NCI-H1930 (cell line): ENCODE results near the gene MRM2.
"Not testable (repeated sequence)": the region's sequence is repeated elsewhere in the genome, so short reads cannot be mapped to it uniquely, and the experiment has no call there.

Source experiments
- DNase-seq, 2 experiments: peaks; one replicate each; lab custom pipeline; 2025; lab: John Stamatoyannopoulos, UW

Gene MRM2

DNA sequence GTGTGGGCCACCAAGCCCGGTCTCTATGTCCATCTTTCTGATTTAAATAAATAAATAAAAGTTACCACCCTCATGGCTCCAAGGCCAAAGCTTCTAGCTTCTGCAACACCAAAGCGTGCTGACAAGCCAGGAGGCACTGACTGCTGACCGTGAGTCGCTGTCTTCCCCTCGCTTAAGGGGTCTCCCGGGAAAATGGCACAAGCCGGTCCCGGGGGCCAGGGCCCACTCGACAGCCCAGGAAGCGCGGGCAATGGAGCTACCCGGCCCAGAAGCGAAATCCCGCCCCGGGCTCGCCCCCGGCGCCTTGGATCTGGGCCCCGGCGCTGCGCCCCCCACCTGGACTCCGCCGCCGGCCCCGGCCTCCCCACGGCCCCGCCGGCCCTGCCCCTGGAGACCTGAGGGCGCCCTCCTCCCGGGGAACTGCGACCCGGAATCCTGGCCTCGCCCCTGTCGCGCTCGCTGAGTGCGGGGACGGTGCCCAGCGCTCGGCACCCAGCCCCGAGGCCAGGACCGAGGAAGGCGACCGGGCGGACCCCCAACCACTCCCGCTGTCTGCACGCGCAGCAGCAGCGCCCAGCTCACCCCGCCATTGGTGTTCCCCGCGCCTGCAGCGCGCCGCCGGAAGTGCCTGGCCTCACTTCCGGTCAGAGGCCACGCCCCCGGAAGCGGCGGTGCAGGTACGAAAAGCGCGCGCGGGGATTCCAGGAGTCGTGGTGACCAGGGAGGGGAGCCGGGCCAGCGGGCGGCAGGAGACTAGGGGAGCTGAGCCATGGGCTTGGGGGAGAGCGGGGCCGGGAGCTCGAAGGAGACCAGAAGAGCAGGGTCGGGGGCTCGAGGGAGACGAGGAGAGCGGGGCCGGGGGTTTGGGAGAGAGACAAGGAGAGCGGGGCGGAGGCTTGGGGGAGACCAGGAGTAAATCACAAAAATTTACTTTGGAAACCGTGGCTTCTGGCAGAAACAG is at the start of gene MRM2, which contains the start of gene NUDT1:
Gene MRM2, minus strand, starts transcription at position 626 of the 961 bp plus-strand sequence. Its CDS starts 36 bp downstream, at position 590.
Gene NUDT1, plus strand, starts transcription at position 647 of the 961 bp plus-strand sequence. CDS start 2,349 bp downstream, outside the sequence.
- peak; percentile 75 to 83 for DNase-seq

DNA sequence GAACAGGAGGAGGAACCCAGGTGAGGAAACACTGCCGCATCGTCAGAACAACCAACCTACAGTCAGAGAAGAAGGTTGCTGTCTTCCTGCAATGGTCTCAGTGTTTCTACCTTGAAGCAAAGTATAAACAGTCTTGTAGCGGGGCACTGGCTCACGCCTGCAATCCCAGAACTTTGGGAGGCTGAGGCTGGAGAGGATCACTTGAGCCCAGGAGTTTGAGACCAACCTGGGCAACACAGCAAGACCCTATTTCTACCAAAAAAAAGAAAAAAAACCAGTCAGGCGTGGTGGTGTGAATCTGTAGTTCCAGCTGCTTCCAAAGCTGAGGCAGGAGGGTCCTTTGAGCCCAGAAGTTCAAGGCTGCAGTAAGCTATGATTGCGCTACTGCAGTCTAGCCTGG is 48.9 kb upstream of the MRM2 start:
- no peak for DNase-seq

DNA sequence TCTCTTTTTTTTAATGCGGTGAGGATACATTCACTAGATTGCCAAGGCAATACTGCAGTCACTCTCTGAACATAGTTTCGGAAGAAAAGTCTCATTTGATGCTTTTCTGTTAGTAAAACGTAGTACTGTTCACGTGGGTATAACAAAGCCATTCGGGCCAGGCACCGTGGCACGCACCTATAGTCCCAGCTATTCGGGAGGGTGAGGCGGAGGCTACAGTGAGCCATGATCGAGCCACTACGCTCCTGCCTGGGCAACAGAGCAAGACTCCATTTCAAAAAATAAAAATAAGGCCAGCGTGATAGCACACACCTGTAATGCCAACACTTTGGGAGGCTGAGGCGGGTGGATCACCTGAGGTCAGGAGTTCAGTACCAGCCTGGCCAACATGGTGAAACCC is 47.6 kb upstream of the MRM2 start:
- DNase-seq: no peak

DNA sequence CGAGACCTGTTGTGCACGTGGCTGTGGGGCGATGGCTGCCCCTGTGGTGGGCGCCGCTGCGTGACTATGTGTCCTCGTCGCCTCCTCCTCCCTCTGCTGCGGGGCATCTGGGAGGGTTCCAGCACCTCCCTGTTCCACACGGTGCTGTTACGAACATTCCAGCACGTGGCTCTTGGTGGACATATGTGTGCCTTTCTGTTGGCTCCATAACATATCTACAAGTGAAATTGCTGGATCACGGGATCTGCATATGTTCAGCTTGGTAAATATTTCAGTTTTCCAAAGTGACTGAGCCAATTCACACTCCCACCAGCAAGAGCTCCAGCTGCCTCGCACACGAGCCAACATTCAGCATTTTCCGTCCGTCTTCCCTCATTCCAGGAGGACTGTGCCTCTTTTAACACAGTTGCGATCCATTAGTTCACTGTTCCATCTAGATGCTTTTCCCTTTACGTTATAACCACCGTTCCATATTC is 47.1 kb upstream of the MRM2 start:
- no peak for DNase-seq

DNA sequence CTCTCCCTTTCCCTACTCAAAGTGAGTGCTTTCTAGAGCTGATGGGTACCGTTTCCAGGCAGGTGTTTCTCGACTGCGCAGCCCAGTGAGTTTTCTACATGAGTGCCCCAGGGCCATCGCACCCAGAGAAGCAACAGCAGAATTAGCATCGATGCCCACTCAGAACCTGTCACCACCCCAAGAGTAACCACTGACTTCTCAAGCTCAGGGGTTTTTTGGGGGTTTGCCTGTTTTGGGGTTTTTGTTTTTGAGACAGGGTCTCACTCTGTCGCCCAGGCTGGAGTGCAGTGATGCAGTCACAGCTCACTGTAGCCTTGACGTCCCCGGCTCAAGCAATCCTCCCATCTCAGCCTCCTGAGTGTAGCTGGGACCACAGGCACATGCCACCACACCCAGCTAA is 46.5 kb upstream of the MRM2 start:
- no peak for DNase-seq

DNA sequence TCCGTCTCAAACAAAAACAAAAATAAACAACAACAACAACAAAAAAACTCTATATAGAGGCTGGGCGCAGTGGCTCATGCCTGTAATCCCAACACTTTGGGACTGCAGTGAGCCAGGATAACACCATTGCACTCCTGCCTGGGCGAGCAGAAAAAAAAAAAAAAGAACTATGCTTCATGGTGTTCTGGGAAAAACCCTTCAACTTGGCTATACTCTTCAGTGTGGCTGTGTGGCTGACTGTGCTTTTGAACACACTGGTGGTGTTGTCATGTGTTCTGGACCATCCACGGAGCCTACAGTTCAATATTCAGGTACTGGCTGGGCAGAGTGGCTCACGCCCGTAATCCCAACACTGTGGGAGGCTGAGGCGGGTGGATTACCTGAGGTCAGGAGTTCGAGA is 45.7 kb upstream of the MRM2 start:
- no peak for DNase-seq

DNA sequence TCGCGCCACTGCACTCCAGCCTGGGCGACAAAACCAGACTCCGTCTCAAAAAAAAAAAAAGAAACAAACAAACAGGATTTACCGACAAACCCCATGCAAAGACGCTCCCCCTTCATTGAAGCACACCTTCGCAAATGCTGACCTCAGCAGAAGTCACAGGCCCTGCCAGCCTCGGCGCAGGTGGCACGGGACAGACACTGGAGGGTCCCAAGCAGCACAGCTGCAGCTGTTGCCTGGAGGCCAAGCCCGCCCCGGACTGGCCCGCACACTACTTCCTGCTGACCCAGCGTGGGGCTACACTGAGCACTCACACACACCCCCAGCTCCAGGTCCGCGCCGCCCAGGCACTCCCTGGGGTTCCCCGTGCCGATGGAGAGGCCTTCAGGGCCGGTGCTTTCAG is 41.1 kb upstream of the MRM2 start:
- no peak for DNase-seq

DNA sequence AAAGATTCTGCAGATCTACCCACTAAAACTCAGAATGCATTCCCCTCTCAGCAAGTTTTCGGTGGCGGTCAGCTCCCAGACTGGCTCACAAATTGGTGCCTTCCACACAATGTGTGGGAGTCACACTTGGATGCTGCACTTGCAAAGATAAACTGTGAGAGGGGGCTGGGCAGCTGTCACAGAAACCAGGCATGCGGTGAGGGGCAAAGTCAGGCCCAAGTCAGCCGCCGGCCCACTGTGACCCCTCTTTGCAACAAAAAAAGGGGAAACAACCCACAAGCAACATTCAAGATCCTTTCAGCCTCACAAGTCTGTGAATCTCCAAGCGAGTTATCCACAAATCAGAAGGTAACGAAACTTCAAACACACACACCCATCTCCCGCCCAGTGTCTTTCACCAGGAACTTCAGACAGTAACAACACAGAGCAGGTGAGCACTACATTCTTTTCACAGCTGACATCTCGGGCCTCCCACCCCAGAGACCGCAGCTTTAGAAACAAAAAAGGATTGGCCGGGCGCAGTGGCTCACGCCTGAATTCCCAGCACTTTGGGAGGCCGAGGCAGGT is 40.3 kb upstream of the MRM2 start:
- DNase-seq: no peak

DNA sequence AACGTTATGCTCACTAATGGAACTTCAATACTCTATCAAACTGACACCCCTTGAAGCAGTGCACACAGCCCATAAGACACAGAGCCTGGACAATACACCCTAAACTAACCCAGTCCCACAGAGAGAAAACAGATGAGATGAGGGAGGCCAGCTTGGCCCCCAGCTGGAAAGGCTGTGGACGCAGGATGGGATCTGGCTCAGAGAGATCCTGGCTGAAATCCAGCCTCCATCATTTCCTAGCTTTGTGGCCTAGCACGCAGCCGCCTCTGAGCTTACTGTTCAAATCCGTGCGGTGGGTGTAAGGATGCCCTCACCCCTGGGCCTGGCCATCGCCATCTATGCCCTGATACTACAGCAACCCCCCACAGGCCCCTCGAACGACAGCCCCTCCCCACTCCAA is 39.5 kb upstream of the MRM2 start:
- no peak for DNase-seq

DNA sequence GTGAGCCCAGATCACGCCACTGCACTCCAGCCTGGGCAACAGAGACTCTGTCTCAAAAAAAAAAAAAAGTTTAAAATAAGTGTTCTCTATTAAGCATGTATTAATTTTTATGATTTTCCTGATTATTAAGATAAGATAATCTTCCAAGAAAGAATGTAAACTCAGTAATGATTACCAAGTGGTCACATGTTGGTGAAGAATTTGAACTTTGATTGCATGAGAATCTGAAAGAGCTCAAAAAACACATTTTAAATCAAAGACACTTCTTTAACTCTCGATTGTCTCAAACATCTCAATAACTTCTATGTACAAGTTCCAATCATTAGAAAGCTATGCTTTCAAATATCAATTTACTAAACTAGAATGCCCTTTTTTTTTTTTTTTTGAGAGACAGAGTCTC is 38.4 kb upstream of the MRM2 start:
- DNase-seq: no peak

DNA sequence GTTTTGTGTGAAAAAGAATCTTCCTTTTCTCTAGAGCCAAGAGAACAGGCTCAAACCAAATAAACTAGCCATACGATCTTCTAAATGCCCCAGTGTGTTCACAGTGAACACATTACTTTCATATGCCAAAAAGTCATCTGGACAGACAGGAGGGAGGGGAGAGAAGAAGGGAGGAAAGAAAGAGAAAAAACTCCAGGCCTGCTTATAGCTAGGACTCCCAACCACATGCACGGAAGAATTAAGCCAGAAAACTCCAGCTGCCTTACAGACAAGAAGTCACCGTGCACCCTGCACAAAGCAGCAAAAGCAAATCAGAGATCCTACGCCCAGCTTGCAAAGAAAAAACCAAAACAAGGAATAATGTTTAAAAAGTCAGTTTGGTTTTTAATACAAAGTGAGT is 37.9 kb upstream of the MRM2 start:
- no peak for DNase-seq

DNA sequence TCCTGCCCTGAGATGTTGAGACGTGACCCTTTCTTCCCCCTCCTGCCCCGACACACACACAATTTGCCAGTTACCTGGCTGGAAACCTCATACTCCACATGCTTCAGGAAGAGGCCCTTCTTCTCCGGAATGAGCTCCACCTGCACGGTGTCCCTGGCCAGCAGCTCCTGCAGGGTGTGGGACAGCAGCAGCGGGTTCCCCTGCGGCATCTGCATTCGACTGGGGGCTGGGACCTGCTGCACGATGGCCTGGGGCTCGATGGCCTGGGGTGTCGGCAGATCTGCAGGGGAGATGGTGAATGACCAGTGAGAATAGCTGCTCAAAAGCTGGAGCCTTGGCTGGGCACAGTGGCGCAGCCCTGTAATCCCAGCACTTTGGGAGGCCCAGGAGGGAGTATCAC is 36.0 kb upstream of the MRM2 start:
- DNase-seq: no peak

DNA sequence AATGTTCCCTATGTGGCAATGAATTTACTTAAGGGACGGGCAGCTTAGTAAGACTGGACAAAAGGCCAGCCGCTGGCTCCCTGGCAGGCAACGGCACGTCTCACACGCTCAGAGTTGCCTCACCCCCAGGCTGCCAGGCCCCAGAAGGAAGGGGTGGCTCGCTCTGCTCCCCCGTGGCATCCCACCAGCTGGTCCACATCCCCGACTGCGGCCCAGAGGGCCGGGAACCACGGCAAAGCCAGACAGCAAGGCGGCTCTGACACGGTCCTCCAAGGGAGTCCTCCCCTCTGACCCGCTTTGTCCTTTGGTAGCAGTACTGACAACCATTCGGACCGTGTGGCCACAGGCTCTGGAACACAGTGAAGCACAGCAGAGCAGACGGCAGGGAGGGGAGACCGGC is 34.1 kb upstream of the MRM2 start:
- DNase-seq: no peak

DNA sequence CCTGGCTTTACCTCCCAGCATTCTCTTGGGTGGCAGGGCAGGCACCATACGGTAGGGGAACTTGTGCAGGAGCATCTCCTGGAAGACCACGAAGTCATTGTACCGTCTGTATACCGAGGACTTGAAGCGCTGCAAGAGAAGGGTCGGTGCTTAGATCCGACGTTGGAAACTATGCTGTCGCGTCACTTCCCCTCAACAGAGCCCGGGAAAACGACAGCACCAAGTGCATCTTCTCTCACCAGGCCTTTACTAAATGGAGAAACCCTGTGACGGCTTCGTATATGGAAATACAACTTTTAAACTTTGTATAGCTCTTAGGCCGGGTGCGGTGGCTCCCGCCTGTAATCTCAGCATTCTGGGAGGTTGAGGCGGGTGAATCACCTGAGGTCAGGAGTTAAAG is 33.1 kb upstream of the MRM2 start:
- DNase-seq: no peak

DNA sequence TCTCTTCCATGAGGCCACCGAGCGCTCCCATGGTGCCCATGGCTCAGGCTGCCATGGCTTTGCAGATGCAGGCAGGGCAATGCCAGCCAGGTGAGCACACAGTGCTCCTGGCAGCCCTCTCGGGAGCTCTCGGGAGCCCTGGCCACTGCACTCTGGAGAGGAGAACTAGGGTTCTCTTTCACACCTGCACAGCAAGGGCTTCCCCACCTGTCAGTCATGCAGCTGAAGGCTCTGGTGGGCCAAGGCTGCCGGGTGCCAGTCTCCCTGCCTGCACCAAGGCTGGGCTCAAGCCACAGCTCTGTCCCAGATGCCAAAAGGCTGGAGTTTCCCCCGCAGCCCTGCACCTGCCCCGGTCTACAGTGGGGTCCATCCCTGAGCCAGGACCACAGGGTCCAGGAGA is 32.7 kb upstream of the MRM2 start:
- no peak for DNase-seq

DNA sequence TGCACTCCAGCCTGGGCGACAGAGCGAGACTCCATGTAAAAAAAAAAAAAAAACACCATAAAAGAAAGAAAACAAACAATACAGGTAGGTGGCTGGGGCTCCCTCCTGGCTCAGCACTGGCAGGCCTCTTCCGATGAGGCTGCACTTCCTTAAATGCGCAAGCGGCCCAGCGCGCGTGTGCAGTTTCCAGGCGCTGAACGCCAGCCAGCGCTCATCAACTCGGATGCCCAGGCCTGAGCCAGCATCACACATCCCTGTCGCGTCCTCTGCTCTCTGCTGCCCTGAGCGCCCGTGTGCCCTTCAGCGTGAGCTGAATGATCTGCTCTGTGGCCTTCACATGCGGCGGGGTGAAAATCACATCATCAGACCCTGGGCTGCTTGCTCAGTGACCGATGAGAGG is 31.9 kb upstream of the MRM2 start:
- DNase-seq: no peak

DNA sequence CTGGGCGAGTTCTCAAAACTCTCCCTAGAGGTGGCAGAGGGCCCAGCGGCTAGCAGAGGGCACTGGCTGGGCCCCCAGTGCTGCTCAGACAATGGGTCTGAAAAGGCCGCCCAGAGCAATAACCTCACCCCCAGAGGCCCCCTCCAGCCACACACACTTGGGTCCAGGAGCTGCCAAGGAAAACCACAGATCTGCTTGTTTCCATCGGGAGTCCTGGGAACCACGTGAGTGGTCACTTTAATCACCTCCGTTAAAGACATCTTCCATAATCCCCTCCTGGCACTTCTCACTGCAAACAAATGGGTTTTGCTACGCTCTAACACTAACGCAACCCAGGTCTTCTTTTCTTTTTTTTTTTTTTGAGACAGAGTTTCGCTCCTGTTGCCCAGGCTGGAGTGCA is 30.0 kb upstream of the MRM2 start:
- DNase-seq: no peak

DNA sequence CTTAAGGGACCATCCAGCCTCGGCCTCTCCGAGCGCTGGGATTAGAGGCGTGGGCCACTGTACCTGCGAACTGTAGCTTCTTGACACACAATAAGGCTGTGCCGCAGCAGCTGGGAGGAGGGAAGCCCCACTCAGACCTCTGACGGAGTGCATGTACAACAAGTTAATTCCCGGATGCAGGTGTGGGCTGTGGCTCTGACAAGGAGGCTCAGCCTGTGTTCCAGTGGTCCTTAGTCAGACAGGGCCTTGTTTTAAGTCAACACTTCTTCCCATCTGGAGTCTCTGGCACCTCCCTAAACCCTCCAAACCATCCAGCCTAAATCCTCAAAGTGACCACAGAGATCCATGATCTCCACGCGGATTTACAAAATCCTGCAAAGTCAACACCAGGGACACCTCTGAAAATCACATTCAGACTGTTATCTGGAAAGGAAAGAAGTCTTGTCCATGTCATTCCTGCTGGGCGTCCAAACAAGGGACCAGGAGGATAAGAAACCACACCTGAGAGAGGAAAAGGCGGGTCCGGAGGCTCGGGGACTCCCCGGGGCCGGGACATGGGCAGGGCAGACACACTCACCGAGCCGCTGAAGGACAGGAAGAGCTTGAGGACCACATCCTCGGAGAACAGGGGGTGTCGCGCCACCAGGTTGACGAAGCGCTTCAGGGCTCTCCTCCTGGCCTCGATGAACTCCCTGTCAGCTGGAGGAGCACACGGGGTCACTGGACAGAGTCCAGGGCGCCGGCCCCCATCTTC is 29.4 kb upstream of the MRM2 start:
- no peak for DNase-seq

DNA sequence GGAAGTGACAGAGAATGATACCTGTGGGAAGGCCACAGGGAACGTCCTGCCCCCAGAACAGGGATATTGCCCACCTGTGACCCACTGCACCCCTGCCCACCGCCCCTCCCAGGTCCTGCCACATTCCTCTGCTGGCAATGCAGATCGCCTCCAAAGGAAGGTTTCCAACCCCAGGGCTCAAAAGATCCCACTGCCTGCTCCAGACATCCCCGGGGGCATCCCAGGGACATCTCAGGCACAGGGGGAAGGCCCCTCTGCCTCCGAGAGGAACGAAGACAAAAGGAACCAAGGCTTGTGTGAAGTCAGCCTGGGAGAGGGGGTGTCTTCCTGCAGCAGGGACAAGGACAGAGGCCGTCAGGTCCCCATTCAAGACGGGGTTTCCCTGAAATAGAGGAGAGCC is 28.5 kb upstream of the MRM2 start:
- DNase-seq: no peak

DNA sequence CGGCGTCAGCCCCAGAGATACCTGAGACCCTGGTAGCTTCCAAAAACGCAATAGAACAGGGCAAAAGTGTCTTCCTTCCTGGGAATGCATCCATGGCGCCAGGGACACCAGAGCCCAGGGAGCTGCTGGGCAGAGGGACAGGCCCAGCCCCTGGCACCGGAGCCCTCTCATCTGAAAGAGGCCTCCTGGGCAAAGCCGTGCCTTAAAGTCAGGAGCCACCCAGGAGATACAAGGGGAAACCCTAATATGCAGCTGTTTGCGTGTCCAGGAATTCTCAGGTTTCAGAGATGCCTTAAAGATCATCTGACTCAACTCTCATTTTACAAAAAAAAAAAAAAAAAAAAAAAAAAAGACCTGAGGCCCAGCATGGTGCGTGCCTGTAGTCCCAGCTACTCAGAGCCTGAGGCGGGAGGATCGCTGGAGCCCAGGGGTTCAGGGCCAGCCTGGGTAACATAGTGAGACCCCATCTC is 28.0 kb upstream of the MRM2 start:
- no peak for DNase-seq

DNA sequence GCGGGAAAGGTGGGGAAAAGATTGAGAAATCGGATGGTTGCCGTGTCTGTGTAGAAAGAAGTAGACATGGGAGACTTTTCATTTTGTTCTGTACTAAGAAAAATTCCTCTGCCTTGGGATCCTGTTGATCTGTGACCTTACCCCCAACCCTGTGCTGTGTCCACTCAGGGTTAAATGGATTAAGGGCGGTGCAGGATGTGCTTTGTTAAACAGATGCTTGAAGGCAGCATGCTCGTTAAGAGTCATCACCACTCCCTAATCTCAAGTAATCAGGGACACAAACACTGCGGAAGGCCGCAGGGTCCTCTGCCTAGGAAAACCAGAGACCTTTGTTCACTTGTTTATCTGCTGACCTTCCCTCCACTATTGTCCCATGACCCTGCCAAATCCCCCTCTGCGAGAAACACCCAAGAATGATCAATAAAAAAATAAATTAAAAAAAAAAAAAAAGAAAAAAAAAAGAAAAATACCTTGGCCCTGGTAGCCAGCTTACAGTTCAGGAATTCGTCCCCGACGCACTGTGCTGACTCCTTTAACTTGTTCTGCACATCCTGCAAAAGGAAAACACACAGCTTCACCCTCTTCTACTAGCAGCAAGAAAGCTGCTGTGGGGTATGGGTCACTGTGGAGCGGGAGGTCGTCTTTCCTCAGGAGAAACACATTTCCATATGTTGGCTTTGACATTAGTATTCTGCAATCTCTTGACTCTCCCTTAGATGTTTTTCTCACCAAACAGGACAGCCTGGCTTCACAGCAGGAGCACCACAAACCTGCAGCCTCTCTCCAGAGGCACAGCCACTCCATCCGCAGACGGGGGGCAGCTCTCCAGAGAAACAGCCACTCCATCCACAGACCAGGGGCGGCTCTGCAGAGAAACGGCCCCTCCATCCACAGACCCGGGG is 27.3 kb upstream of the MRM2 start:
- not testable (repeated sequence) for DNase-seq
